Tibial artery (tissue), 4 donors: Measurements from ENCODE around the gene BLNK.
A peak's percentile ranks its signal among the peaks of the same experiment; 100 is the strongest.

ENCODE experiments used
- DNase-seq, 2 donors: peaks; one replicate each; pipeline ENCODE4 v3.0.0-alpha.2; 2019
- H3K27ac ChIP-seq, 2 donors: fragments of 200-600 bp; sonication (generic) in 1 of 2; 1 replicate in 1 of 2; 2 replicates in 1 of 2; pipeline ENCODE4 v1.5.1; 2018 to 2019; ENCODE audit warnings: mild to moderate bottlenecking in 1 of 2
- H3K27me3 ChIP-seq, 2 donors: fragments of 200-600 bp; sonication (generic) in 1 of 2; one replicate each; pipeline versions ENCODE4 v1.5.1 to v1.6.0; 2016 to 2019
- H3K36me3 ChIP-seq, 3 donors: fragments of 200-600 bp; sonication (generic) in 2 of 3; one replicate each; pipeline ENCODE4 v1.5.1; 2016 to 2019; ENCODE audit warnings: mild to moderate bottlenecking in 2 of 3
- H3K4me1 ChIP-seq, 4 donors: fragments of 200-600 bp; sonication (generic) in 2 of 4; 1 replicate in 3 of 4; 2 replicates in 1 of 4; pipeline ENCODE4 v1.5.1; 2016 to 2019
- H3K4me3 ChIP-seq, 2 donors: fragments of 200-600 bp; sonication (generic) in 1 of 2; 1 replicate in 1 of 2; 2 replicates in 1 of 2; pipeline ENCODE4 v1.5.1; 2018 to 2019; ENCODE audit warnings: mild to moderate bottlenecking in 2 of 2
- H3K9me3 ChIP-seq, 3 donors: fragments of 200-600 bp; sonication (generic) in 1 of 3; one replicate each; pipeline ENCODE4 v1.5.1; 2016 to 2019
- intact Hi-C: fragments of 100-400 bp; cut with DNase I; formaldehyde crosslinking; loops from one replicate; pipeline ENCODE4 v1.15.0; 2023; ENCODE audit warnings: low total_unique reads
- TF ChIP-seq, protein P1 (sequence below), 2 experiments: fragments of 200-600 bp in 1 of 2; fragments of 450-650 bp in 1 of 2; IDR thresholded peaks; one replicate each; pipeline ENCODE4 v1.5.1; 2017 to 2019; ENCODE audit warnings: antibody characterized with exemption in 2 of 2, mild to moderate bottlenecking in 1 of 2, moderate library complexity in 1 of 2

BLNK gene

DNA sequence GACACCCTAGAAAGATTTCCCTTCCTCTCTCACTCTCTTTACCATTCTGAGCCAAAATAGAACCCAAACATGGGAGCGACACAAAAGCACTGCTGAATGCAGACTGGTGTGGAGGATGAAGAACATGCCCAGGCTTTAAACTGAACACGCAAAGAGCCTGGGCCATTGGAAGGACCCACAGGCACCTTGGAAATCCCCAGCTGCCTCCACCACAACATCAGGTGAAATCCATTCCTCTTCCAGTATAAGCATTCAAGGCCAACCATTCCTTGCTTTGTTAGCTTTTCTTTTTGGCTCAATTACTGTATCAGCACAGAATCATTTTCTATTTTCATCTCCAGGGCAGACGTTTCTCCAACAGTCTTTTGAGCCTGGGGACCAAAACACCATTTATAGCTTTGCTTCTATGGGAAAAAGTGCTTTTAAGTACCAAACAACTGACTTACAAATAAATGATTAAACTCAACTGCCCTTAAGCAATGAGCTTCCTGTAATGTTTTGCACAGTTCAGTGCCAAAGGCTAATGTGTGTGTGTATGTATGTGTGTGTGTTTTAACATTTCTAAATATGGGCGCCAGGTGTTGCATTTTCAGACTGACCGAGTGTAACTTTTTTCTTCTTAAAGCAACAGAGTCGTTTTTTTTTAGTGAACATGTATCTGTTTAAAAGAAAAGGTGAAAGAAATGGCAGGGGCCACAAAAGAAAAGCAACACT lies 16.2 kb upstream of the BLNK start:
- Histone ChIP-seq H3K4me3 (no peak overlapping the region), H3K4me1 (peaks cover 0 to 17% (median 12%) of the 10 kb centered on the region in 4 donors), H3K9me3 (no peaks in the 10 kb centered on the region), H3K27me3 (no peaks in the 10 kb centered on the region), H3K36me3 (no peaks in the 10 kb centered on the region), H3K27ac (peak overlapping the region in 1 of 2 donors; percentile 29)
- DNase-seq: no peak
- TF ChIP-seq, protein P1, sequence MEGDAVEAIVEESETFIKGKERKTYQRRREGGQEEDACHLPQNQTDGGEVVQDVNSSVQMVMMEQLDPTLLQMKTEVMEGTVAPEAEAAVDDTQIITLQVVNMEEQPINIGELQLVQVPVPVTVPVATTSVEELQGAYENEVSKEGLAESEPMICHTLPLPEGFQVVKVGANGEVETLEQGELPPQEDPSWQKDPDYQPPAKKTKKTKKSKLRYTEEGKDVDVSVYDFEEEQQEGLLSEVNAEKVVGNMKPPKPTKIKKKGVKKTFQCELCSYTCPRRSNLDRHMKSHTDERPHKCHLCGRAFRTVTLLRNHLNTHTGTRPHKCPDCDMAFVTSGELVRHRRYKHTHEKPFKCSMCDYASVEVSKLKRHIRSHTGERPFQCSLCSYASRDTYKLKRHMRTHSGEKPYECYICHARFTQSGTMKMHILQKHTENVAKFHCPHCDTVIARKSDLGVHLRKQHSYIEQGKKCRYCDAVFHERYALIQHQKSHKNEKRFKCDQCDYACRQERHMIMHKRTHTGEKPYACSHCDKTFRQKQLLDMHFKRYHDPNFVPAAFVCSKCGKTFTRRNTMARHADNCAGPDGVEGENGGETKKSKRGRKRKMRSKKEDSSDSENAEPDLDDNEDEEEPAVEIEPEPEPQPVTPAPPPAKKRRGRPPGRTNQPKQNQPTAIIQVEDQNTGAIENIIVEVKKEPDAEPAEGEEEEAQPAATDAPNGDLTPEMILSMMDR (IDR thresholded peaks at IDR 0.05): peak in 1 of 2 experiments; percentile 15
- intact Hi-C loops: no loop called here

DNA sequence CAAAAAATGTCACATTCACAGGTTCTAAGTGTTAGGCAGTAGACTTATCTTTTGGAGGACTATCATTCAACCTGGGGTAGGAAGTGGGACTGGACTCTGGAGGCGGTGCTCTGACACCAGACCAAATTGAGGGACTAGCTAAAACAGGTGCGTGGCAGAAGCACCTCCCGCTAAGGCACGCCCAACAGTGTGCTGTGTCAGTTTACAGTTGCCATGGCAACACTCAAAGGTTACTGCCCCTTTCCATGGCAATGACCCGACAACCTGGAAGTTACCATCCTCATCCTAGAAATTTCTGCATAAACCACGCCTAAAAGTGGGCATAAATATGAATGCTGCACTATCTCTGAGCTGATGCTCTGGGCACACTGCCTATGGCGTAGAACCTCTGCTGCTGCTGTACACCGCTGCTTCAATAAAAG lies 14.0 kb upstream of the BLNK start:
- H3K4me3 ChIP-seq: no peak overlapping the region
- no peak overlapping the region for H3K27ac ChIP-seq
- H3K36me3 ChIP-seq: no peaks in the 10 kb centered on the region
- H3K9me3 ChIP-seq: no peaks in the 10 kb centered on the region
- no peaks in the 10 kb centered on the region for H3K27me3 ChIP-seq
- intact Hi-C loops: no loop called here
- no peak for DNase-seq
- TF ChIP-seq, protein P1 (IDR thresholded peaks at IDR 0.05): no peak
- H3K4me1 ChIP-seq: peaks cover 0 to 17% (median 12%) of the 10 kb centered on the region in 4 donors

DNA sequence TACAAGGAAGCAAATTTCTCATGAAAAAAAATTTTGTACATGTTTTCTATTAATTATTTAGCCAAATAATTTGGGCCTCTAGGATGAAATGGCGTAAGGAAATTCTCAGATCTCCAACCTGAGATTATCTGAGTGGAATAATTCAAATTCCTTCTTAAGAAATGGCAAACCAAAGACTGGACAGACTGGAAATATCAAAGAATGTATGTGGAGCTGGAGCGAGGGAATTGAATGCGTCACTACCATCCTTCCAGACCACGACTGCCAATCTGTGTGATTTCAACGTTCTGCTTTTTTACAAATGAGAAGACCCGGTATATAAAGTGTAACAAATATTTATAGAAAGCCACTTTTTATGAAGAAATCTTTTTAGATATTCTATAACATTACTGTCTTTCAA lies 12.4 kb upstream of the BLNK start:
- H3K27ac ChIP-seq: no peak overlapping the region
- intact Hi-C loops: no loop called here
- DNase-seq: no peak
- H3K4me3 ChIP-seq: no peak overlapping the region
- no peaks in the 10 kb centered on the region for H3K36me3 ChIP-seq
- H3K4me1 ChIP-seq: peaks cover 0 to 14% (median 11%) of the 10 kb centered on the region in 4 donors
- H3K27me3 ChIP-seq: no peaks in the 10 kb centered on the region
- no peaks in the 10 kb centered on the region for H3K9me3 ChIP-seq
- TF ChIP-seq, protein P1 (IDR thresholded peaks at IDR 0.05): no peak

DNA sequence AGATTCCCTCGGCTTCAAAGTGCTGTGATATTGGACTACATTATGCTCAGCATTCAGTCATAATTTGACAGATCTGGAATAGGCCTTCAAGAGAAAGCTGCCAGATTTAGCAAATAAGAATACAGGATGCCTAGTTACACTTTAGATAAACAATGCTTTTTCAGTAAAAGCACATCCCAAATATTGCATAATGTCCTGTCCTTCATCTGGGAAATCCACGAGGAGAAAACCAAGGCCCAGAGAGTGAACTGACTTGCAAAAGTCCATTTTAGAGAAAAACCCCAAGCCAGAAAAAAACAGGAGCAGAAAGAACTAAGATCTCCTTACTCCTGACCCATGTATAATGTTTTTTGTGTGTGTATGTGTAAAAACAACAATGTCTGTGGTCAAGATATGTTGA lies 12.0 kb upstream of the BLNK start:
- no peaks in the 10 kb centered on the region for H3K27me3 ChIP-seq
- H3K9me3 ChIP-seq: no peaks in the 10 kb centered on the region
- H3K36me3 ChIP-seq: no peaks in the 10 kb centered on the region
- no peak overlapping the region for H3K27ac ChIP-seq
- DNase-seq: no peak
- intact Hi-C loops: no loop called here
- TF ChIP-seq, protein P1 (IDR thresholded peaks at IDR 0.05): no peak
- H3K4me3 ChIP-seq: no peak overlapping the region
- peaks cover 0 to 10% (median 9%) of the 10 kb centered on the region in 4 donors for H3K4me1 ChIP-seq

DNA sequence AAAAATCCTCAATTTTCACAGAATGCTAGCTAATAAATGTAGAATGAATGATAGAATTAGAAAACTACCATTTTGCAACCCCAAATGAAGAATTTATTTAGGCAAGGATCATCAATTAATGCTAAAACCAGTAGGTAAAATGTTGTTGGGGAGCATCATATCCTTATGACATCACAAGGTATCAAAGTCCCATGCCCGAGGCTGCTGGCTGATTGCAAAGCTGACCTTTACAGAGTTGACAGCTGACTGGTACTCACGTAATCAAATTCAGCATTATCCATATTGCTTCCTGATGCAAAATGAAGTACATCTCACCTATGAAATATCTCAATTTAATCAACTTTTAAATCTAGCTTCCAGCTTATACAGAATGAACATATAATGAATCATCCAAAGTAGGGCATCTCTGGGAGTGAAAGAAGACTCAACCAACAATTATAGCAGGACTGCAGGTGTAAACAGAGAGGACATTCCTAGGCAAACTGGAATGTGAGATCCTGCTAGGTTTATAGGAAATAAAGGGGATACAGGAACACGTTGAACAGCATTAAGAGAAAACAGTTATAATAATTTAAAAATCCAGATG lies 10.2 kb upstream of the BLNK start:
- Histone ChIP-seq H3K27me3 (no peaks in the 10 kb centered on the region), H3K4me3 (no peak overlapping the region), H3K9me3 (no peaks in the 10 kb centered on the region), H3K4me1 (peaks cover 0 to 4% (median under 1%) of the 10 kb centered on the region in 4 donors), H3K27ac (no peak overlapping the region), H3K36me3 (no peaks in the 10 kb centered on the region)
- DNase-seq: no peak
- intact Hi-C loops: no loop called here
- TF ChIP-seq, protein P1 (IDR thresholded peaks at IDR 0.05): no peak
